NT2/D1 (cell line): ENCODE data around the gene SLC9C2.

Experiments
- YY1 ChIP-seq: IDR thresholded peaks from 2 replicates; pipeline ENCODE4 v1.6.1; 2011; ENCODE audit not compliant: insufficient read length, insufficient read depth
- ZNF274 ChIP-seq: IDR thresholded peaks from 2 replicates; pipeline ENCODE4 v1.6.1; 2011; ENCODE audit warnings: mild to moderate bottlenecking, low read depth, low read length

GRCh38 chr1:173648880-173649605 lies 46.2 kb upstream of the SLC9C2 start:
- no peak for TF ChIP-seq YY1
- TF ChIP-seq ZNF274: no peak
